HG02610 (cell line): Measurements from ENCODE around the gene CROCC.

ENCODE experiments used
- ATAC-seq: cut with Tn5 transposase; IDR thresholded peaks from one replicate; pipeline ENCODE4 v1.9.1; 2021; ENCODE audit warnings: mild to moderate bottlenecking, moderate library complexity; ENCODE audit not compliant: unreplicated experiment

CROCC gene

GRCh38 chr1:16980473-16981268, 58.9 kb downstream of the CROCC start, which contains the start of gene MFAP2:
MFAP2 (minus strand) TSS chr1:16980620; CDS start chr1:16978273, 2,347 bp downstream.
- ATAC-seq: no peak

GRCh38 chr1:16981269-16981849, 59.6 kb downstream of the CROCC start:
- no peak for ATAC-seq

GRCh38 chr1:16982902-16983301, 61.2 kb downstream of the CROCC start:
- ATAC-seq: no peak

- ATAC-seq: no peak
Observed at GRCh38 chr1:16983649-16984048, 61.9 kb downstream of the CROCC start.

- ATAC-seq: no peak
Observed at GRCh38 chr1:16984717-16985116, 63.0 kb downstream of the CROCC start.

- no peak for ATAC-seq
Observed at GRCh38 chr1:16986113-16986512, 64.4 kb downstream of the CROCC start.

GRCh38 chr1:16986560-16986959, 64.8 kb downstream of the CROCC start:
- ATAC-seq: no peak

GRCh38 chr1:16986962-16987361, 65.2 kb downstream of the CROCC start:
- no peak for ATAC-seq

GRCh38 chr1:16988210-16988609, 66.5 kb downstream of the CROCC start:
- ATAC-seq: no peak

GRCh38 chr1:16989676-16990391, 68.1 kb downstream of the CROCC start:
- ATAC-seq: no peak

GRCh38 chr1:16991571-16991970, 69.8 kb downstream of the CROCC start:
- no peak for ATAC-seq

GRCh38 chr1:16992102-16992501, 70.4 kb downstream of the CROCC start:
- no peak for ATAC-seq

- no peak for ATAC-seq
Observed at GRCh38 chr1:16992675-16993074, 70.9 kb downstream of the CROCC start.

GRCh38 chr1:16993521-16994038, 71.8 kb downstream of the CROCC start:
- no peak for ATAC-seq

- ATAC-seq: no peak
Observed at GRCh38 chr1:16996845-16997244, 75.1 kb downstream of the CROCC start.

GRCh38 chr1:16998589-16998988, 76.9 kb downstream of the CROCC start:
- ATAC-seq: no peak

- ATAC-seq: no peak
Observed at GRCh38 chr1:16999863-17000262, 78.1 kb downstream of the CROCC start.

GRCh38 chr1:17001760-17002523, 80.2 kb downstream of the CROCC start:
- no peak for ATAC-seq

- ATAC-seq: no peak
Observed at GRCh38 chr1:17002524-17002902, 80.8 kb downstream of the CROCC start.

GRCh38 chr1:17004466-17005364, 83.0 kb downstream of the CROCC start:
- no peak for ATAC-seq
